ENCODE results near the gene TUBGCP4.

GRCh38 chr15:43378601-43379000, 7.7 kb downstream of the TUBGCP4 start:
- TF ChIP-seq POLR2A (IDR thresholded peaks at IDR 0.05) (no peak), CTCF (IDR thresholded peaks at IDR 0.05) (no peak)

Measured in testis (tissue), 2 donors.